Testis (tissue), 3 donors: ENCODE results near the gene OLR1. TPM values are rescaled to one million over a fixed set of nuclear protein-coding genes. Genes with fewer than 3 reads are reported as not detected.

Experiments
- DNase-seq: peaks from one replicate; pipeline ENCODE4 v3.0.0-alpha.2; 2019
- H3K27ac ChIP-seq, 2 donors: fragments of 200-600 bp; sonication (generic); one replicate each; pipeline ENCODE4 v1.5.1; 2019
- H3K27me3 ChIP-seq: fragments of 200-600 bp; sonication (generic); one replicate; pipeline ENCODE4 v1.5.1; 2019
- H3K36me3 ChIP-seq: fragments of 200-600 bp; sonication (generic); one replicate; pipeline ENCODE4 v1.5.1; 2017; ENCODE audit warnings: low read depth; ENCODE audit errors: missing control alignments
- H3K4me1 ChIP-seq: fragments of 200-600 bp; sonication (generic); one replicate; pipeline ENCODE4 v1.5.1; 2019
- H3K4me3 ChIP-seq, 2 donors: fragments of 200-600 bp; sonication (generic); one replicate each; pipeline ENCODE4 v1.5.1; 2017 to 2019
- H3K9me3 ChIP-seq: fragments of 200-600 bp; sonication (generic); one replicate; pipeline ENCODE4 v1.5.1; 2017
- POLR2A ChIP-seq: fragments of 450-650 bp; IDR thresholded peaks from one replicate; pipeline ENCODE4 v1.6.1; 2017; ENCODE audit warnings: antibody characterized with exemption, mild to moderate bottlenecking, moderate library complexity
- WGBS, 2 donors: methylation state at CpG; one replicate each; pipeline ENCODE4 v1.1.5; 2018; 5-methylcytosine and 5-hydroxymethylcytosine counted together
- intact Hi-C: fragments of 100-400 bp; cut with DNase I; formaldehyde crosslinking; loops from one replicate; pipeline ENCODE4 v1.15.1; 2023; ENCODE audit warnings: low total_unique reads
- polyA plus RNA-seq: library from polyadenylated mRNA; stranded (reverse); fragments of 350-450 nt; fragmentation: Illumina TruSeq; extraction: RNeasy Lipid Tissue Mini Kit (QIAGEN cat#74804); gene quantifications from one replicate; pipeline ENCODE4 v1.2.3, GENCODE V29; 2014; ENCODE audit warnings: low read depth, low replicate concordance; ENCODE audit not compliant: insufficient read depth
- total RNA-seq, 2 donors: library from RNA; depleted of rRNA; stranded (reverse); fragments of >200 nt; gene quantifications; one replicate each; pipeline ENCODE4 v1.2.3, GENCODE V29; 2016
- TF ChIP-seq, protein P1 (sequence below), 3 experiments: fragments of 450-650 bp in 2 of 3; fragments of 200-600 bp in 1 of 3; sonication (generic) in 1 of 3; IDR thresholded peaks; one replicate each; pipeline ENCODE4 v1.5.1; 2016 to 2019; ENCODE audit warnings: antibody characterized with exemption in 3 of 3, mild to moderate bottlenecking in 2 of 3, moderate library complexity in 1 of 3

Gene OLR1
- total and polyA plus RNA-seq, 3 donors from 2014 or later: 0.87 to 5.9 (median 2.5) TPM

DNA sequence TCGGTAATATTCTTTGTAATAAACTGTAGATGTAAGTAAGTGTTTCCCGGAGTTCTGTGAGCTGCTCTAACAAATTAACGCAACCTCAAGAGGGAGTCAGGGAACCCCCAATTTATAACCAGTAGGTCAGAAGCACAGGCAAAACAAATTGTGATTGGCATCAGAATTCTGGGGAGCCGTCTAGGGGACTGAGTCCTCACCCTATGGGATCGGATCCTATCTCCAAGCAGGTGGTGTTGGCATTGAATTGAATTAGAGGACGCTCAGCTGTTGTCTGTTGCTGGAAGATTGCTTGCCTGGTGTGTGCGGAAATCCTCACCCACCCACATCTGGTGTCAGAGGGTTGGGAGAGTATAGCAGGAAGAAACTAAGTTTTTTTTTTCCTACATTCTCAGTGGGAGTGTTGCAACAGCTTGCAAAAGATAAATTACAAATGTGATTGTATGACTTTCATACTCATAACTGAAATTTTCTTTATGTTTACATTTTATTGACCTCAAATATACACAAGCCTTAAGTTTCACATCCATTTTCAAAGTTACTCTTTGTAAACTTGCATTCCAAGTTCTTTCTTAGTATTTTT is 12.4 kb upstream of the OLR1 start:
- 50 to 65% methylated on average over 7 of the region's 7 CpGs for WGBS, 2 donors
- DNase-seq: no peak
- Histone ChIP-seq H3K4me1 (no peaks in the 10 kb centered on the region), H3K27me3 (no peaks in the 10 kb centered on the region), H3K36me3 (no peaks in the 10 kb centered on the region), H3K4me3 (no peak overlapping the region), H3K27ac (no peak overlapping the region), H3K9me3 (no peaks in the 10 kb centered on the region)
- intact Hi-C loops: no loop called here
- no peak for TF ChIP-seq POLR2A
- TF ChIP-seq, protein P1, sequence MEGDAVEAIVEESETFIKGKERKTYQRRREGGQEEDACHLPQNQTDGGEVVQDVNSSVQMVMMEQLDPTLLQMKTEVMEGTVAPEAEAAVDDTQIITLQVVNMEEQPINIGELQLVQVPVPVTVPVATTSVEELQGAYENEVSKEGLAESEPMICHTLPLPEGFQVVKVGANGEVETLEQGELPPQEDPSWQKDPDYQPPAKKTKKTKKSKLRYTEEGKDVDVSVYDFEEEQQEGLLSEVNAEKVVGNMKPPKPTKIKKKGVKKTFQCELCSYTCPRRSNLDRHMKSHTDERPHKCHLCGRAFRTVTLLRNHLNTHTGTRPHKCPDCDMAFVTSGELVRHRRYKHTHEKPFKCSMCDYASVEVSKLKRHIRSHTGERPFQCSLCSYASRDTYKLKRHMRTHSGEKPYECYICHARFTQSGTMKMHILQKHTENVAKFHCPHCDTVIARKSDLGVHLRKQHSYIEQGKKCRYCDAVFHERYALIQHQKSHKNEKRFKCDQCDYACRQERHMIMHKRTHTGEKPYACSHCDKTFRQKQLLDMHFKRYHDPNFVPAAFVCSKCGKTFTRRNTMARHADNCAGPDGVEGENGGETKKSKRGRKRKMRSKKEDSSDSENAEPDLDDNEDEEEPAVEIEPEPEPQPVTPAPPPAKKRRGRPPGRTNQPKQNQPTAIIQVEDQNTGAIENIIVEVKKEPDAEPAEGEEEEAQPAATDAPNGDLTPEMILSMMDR (IDR thresholded peaks at IDR 0.05): no peak

DNA sequence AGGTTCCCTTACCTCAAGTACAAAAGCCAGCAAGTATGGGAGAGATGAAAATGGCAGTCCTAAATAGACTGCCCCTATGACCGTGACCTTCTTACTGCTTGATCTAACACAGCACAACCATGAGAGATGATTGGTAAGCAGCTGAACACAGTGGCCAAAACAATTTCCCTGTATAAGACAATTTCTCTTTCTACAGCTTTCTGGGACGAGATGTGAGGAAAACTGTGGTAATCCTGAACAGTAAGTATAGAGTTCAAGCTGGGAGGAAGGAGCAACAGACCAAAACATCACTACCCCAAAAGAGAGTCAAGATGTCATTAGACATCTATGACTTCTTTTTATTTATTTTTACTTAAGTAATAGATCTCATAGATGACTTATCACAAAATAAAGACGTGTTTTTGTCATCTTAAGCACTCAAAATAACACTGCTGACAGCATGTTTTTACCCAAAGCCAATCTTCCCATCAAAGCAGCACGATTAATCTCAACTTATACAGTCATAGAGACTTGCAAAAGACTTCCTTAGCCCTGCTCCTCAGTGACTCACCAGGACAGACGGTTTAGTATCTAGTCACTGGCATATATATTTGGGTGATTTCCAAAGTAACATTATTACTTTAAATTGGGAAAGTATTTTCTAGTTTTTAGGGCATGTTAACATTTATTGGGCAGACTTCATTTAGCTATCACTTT is 10.6 kb upstream of the OLR1 start:
- Histone ChIP-seq H3K4me1 (no peaks in the 10 kb centered on the region), H3K4me3 (no peak overlapping the region), H3K9me3 (no peaks in the 10 kb centered on the region), H3K27ac (no peak overlapping the region), H3K36me3 (no peaks in the 10 kb centered on the region), H3K27me3 (no peaks in the 10 kb centered on the region)
- WGBS, 2 donors: 71 to 77% methylated on average over 5 of the region's 5 CpGs
- intact Hi-C loops: no loop called here
- TF ChIP-seq, protein P1 (IDR thresholded peaks at IDR 0.05): no peak
- no peak for TF ChIP-seq POLR2A
- no peak for DNase-seq

DNA sequence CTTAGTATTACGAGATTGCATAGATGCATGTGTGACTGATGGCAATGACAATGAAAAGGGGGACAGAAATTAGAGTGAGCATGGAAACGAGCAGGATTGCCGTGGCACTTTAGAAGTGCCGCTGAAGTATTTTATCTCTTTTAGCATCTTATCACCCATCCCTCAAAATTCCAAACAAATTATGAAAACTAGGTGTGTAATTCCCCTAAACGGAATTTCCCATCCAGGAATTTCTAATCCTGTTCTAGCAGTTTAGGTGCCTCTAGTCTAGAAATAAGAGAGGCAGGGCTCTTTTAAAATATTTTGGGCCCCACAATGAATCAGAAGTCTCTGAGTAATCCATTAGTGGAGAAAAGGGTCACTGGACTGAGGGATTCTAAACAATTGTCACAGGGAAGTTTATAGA is 7.8 kb upstream of the OLR1 start:
- no peak for DNase-seq
- Histone ChIP-seq H3K9me3 (no peaks in the 10 kb centered on the region), H3K4me1 (no peaks in the 10 kb centered on the region), H3K36me3 (no peaks in the 10 kb centered on the region), H3K27me3 (no peaks in the 10 kb centered on the region), H3K4me3 (no peak overlapping the region), H3K27ac (no peak overlapping the region)
- 60 to 64% methylated on average over 5 of the region's 5 CpGs for WGBS, 2 donors
- intact Hi-C loops: no loop called here
- TF ChIP-seq POLR2A: no peak
- TF ChIP-seq, protein P1 (IDR thresholded peaks at IDR 0.05): no peak

DNA sequence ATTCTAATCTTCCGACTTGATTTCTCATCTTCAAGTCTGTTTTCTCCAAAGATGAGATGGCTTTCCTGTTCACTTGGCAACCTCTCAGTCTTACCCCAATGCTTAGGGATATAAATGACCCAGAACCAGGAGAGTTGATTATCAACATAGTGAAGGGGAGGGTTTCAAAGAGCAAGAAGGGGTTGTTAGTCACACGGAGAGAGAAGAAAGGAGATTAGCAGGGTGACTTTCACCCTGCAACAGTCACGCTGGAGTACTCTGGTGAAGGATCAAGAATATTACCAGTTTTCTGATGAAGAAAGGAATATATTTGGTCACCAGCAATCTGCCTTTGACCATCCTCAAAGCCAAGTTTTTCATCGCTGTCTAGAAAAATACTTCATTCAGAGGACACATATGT is 6.9 kb upstream of the OLR1 start, which contains the start of gene TMEM52B:
TSS of gene TMEM52B (plus strand) at position 212 of the 400 bp plus-strand sequence. CDS start 543 bp downstream, outside the sequence.
- no peaks in the 10 kb centered on the region for H3K36me3 ChIP-seq
- no peak for DNase-seq
- no peak within 1 kb of the TSS for H3K27ac ChIP-seq
- H3K9me3 ChIP-seq: no peaks in the 10 kb centered on the region
- no peak within 1 kb of the TSS for H3K4me3 ChIP-seq
- whole genome bisulfite sequencing, 2 donors: 76 to 78% methylated on average over 4 of the region's 4 CpGs
- H3K4me1 ChIP-seq: no peaks in the 10 kb centered on the region
- intact Hi-C loops: no loop called here
- no peaks in the 10 kb centered on the region for H3K27me3 ChIP-seq
- no peak for TF ChIP-seq POLR2A
- TF ChIP-seq, protein P1 (IDR thresholded peaks at IDR 0.05): no peak
